GM21717 (cell line): Measurements from ENCODE around the gene F7.
"Not testable (repeated sequence)": the region's sequence is repeated elsewhere in the genome, so short reads cannot be mapped to it uniquely, and the experiment has no call there.

Experiments
- ATAC-seq: cut with Tn5 transposase; IDR thresholded peaks from one replicate; pipeline ENCODE4 v1.9.1; 2021; ENCODE audit warnings: mild to moderate bottlenecking, moderate library complexity; ENCODE audit not compliant: unreplicated experiment

Gene F7

DNA sequence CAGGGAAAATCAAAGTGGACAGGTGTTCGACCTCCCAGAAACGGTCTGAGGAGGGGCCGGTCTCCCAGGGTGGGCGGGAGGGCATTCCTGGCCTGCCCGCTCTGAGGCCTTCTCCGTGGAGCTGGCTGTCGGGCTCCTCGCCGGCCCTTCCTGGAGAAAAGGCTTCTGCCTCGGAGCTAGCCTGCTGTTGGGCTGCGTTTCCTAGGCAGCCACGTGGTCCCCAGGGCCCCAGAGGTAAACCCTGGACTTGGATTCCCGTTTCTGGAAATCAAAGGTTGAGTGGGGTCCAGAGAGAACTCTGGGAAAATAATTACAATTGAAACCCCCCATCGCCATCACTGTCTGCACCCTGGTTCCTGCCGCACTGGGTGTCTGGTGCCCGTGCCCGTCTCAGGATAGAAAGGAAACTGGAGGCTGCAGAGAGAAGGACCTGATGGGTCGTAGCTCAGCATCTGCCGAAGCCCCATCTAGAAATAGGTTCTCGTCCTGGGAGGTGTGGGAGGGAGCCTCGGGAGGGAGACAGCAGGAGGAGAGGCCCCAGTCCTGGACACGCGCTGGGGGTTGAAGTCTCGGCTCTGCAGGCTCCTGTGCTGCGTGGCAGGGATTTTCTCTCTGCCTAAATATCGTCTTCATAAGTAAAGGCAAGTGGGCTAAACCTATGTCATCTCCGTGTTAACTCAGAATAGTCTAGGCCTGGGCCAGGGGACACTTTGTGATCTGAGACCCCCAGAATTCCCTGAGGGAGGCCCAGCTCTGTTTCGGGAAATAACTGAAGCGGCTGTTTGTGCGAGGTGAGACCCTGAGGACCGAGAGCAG, 45.2 kb downstream of the F7 start:
- ATAC-seq: no peak

GRCh38 chr13:113151745-113152690, 46.4 kb downstream of the F7 start:
- no peak for ATAC-seq

- no peak for ATAC-seq
Observed at GRCh38 chr13:113152691-113152983, 47.0 kb downstream of the F7 start.

GRCh38 chr13:113152984-113153809, 47.6 kb downstream of the F7 start:
- ATAC-seq: no peak

GRCh38 chr13:113153810-113154748, 48.5 kb downstream of the F7 start:
- ATAC-seq: no peak

DNA sequence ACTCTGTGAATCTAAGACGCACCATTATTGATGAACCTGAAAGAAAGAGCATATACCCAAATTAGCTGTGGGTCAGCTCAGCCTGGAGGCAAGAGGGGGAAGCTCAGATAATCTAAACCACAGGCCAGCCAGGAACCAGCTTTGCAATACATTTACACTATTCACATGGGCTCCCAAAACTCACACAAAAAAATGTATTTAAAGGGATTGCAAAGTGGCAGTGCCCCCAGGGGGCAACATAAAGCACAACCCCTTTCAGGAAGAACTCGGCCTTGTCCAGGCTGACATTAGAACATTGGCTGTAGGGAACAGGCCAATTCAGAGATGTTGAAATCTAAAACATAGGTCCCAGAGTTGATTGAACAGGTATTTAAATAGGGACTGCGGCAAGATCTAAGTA, 49.6 kb downstream of the F7 start:
- no peak for ATAC-seq

DNA sequence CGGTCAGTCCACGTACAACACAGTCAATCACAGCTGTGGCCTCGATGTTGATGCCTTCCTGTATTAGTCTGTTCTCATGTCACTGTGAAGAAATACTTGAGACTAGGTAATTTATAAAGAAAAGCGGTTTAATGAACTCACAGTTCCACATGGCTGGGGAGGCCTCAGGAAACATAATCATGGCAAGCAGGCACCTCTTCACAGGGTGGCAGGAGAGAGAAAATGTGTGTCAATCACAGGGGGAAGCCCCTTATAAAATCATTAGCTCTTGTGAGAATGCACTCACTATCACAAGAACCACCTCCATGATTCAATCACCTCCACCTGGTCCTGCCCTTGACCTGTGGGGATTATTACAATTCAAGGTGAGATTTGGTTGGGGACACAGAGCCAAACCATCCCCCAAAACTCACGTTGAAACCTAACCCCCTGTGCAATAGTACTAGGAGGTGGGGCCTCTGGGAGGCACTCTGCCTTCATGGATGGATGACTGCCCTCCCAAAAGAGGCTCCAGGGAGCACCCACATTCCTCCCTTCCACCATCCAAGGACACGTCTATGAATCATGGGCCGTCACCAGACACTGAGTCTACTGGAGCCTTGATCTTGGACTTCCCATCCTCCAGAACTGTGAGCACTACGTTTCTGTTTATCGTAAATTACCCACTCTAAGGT, 50.5 kb downstream of the F7 start:
- ATAC-seq: no peak

DNA sequence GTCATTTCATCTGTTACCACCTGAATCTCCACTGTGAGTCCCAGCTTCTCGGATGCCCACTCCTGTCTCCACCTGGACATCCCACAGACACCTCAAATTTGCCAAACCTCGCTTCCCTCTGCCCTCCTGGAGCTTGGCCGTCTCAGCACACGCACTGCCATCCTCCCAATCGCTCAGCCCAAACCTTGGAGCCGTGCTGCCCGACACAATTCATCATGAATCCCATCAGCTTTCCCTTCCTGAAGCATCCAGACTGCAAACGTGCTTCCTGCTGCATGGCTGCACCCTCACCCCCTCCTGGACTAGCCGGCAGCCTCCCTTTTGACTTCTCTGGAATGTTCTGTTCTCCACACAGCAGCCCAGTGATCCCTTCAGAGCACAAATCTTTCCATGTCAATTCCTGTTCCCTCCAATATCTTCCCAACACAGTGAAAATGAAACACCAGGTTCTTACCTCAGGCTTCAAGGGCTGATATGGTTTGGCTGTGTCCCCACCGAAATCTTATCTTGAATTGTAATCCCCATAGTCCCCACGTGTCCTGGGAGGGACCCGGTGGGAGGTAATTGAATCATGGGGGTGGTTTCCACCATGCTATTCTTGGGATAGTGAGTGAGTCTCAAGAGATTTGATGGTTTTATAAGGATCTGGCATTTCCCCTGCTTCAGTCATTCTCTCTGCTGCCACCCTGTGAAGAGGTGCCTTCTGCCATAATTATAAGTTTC, 51.8 kb downstream of the F7 start:
- no peak for ATAC-seq

DNA sequence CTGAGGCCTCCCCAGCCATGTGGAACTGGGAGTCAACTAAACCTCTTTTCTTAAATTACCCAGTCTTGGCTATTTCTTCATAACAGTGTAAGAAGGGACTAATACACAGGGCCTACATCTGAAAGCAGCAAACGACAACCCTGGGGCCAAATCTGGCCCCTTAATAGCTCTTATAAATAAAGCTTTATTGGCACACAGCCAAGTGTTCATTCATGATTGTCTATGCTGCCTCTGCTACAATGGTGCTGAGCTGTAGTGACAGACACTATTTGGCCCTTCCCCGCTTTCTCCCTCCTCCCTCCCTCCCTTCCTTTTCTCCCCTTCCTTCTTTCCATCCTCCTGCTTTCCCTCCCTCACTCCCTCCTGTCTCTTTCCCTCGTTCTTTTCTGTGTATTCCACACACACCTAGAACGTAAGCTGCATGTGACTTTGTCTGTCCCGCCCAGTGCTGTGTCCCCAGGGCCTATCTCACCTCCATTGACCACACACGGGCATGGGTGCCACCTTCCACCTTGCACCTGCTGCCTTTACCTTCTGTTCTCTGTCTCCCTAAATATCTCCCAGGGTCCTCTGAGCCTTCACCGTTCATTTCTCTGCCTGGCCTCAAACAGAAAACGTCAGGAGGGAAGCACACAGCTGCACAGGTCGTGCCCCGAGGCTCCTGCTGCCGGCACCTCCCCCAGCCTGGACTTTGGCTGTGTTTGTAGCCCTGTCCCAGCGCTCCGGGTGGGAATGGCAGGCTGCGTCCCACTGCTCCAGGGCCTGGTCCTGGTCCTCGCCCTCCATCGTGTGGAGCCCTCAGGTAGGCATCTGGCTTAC, 52.5 kb downstream of the F7 start, which contains the start of gene PROZ:
Gene PROZ, plus strand, starts transcription at position 720 of the 819 bp plus-strand sequence. Its CDS starts 13 bp downstream, at position 733.
- no peak for ATAC-seq

- no peak for ATAC-seq
Observed at GRCh38 chr13:113158946-113159345, 53.4 kb downstream of the F7 start.

DNA sequence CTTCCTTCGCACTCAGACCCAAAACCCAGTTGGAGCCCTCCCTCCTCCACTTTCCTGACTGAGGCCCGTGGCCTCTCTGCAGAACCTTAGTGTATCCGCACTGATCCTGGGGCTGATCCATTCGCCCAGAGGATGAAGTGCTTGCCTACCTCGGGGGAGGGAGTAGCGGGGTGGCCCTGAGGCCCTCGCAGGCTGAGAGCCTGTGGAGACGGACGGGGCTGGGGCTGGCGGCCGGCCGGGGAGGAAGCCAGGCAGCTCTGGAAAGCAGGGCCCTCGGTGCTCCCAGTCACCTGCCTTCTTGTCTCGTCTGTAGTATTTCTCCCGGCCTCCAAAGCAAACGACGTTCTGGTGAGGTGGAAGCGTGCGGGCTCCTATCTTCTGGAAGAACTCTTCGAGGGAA, 54.1 kb downstream of the F7 start:
- ATAC-seq: no peak

DNA sequence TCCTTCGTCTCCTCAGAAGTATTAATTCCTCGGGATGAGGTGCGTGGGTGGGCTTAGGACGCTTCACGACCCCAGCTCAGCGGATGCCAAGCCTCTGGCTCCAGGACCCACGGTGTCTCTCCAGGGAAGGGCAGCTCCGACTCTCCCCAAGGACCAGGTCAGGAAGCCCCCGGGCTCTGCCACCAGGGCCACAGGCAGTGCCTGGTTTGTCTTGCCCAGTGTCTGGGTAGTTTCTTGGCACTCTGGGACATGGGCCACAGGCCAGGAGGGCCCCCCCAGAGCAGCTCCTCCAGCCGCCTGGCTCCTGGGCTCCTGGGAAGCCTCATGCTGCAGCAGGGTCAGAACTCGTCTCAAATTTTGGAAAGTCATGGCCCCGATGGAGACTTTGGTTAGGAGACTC, 55.4 kb downstream of the F7 start:
- no peak for ATAC-seq

DNA sequence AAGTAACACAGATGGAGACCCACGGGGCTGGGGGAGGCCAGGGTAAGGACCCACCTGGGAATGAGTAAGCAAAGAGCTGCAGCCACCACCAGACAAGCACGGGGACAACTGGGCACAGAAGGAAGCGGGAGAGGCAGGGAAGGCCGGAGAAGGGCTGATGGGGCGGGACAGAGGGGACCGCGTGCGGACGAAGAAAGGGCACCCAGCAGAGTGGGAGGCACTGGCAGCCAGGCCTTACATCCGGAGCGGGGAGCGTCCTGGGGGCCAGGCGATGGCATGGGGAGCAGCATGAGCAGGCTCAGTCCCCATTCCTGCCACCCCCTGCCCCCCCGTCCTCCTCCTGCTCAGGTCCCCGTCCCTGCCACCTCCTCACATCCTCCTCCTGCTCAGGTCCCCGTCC, 55.8 kb downstream of the F7 start:
- ATAC-seq: no peak

DNA sequence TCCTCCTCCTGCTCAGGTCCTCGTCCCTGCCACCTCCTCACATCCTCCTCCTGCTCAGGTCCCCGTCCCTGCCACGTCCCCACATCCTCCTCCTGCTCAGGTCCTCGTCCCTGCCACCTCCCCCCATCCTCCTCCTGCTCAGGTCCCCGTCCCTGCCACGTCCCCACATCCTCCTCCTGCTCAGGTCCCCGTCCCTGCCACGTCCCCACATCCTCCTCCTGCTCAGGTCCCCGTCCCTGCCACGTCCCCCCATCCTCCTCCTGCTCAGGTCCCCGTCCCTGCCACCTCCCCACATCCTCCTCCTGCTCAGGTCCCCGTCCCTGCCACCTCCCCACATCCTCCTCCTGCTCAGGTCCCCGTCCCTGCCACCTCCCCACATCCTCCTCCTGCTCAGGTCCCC, 56.4 kb downstream of the F7 start:
- not testable (repeated sequence) for ATAC-seq

DNA sequence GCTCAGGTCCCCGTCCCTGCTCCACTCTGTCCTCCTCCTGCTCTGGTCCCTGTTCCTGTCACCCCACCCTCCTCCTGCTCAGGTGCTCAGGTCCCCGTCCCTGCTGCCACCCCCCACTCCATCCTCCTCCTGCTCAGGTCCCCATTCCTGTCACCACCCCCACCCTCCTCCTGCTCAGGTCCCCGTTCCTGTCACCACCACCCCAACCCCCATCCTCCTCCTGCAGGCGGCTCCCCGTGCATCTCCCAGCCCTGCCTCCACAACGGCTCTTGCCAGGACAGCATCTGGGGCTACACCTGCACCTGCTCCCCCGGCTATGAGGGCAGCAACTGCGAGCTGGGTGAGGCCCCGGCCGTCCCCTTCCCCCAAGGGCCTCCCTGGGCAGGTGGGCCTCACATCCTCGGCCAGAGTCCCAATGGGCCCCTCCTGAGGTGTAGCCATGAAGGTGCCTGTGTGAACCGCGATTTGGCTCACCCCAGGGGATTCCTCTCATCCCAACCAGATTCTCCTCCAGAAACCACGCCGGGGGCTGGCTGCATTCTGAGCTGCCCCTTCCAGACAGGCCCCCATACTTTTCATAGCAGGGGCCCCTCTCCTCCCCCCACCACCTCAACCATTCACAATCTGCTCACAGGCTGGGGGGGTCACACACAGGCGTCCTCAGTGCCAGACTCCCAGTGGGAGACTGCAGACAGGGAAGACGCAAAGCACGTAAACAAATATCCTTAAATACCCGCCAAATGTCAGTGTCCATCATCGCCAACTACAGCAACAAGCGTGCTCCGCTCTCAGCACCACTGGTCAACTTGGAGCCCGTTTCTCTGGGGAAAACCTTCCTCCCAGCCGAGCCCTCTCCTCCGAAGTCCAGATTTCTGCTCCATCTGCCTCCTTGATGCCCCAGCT, 57.4 kb downstream of the F7 start:
- no peak for ATAC-seq

GRCh38 chr13:113164492-113164891, 58.9 kb downstream of the F7 start:
- ATAC-seq: no peak

- ATAC-seq: no peak
Observed at GRCh38 chr13:113166266-113166665, 60.7 kb downstream of the F7 start.
